Stomach (tissue), 4 donors: Measurements from ENCODE around the gene PPP1R9A.

Experiments
- CTCF ChIP-seq, 7 experiments: fragments of 450-650 bp in 4 of 7; fragments of 200-600 bp in 3 of 7; sonication (generic) in 3 of 7; IDR thresholded peaks; one replicate each; pipeline ENCODE4 v1.5.1; 2016 to 2019; ENCODE audit warnings: antibody characterized with exemption in 7 of 7, control low read depth in 2 of 7, mild to moderate bottlenecking in 1 of 7
- EP300 ChIP-seq: sonication (generic); formaldehyde crosslinking; IDR thresholded peaks from one replicate; pipeline ENCODE4 v1.6.1; 2017; ENCODE audit warnings: antibody characterized with exemption
- POLR2A ChIP-seq, 4 donors: fragments of 450-650 bp; IDR thresholded peaks; one replicate each; pipeline ENCODE4 v1.6.1; 2016; ENCODE audit warnings: antibody characterized with exemption in 4 of 4, control low read depth in 2 of 4, mild to moderate bottlenecking in 1 of 4, moderate library complexity in 1 of 4
- POLR2AphosphoS5 ChIP-seq, 3 donors: sonication (generic); formaldehyde crosslinking; IDR thresholded peaks; one replicate each; pipeline ENCODE4 v1.6.1; 2016; ENCODE audit warnings: antibody characterized with exemption in 3 of 3

DNA sequence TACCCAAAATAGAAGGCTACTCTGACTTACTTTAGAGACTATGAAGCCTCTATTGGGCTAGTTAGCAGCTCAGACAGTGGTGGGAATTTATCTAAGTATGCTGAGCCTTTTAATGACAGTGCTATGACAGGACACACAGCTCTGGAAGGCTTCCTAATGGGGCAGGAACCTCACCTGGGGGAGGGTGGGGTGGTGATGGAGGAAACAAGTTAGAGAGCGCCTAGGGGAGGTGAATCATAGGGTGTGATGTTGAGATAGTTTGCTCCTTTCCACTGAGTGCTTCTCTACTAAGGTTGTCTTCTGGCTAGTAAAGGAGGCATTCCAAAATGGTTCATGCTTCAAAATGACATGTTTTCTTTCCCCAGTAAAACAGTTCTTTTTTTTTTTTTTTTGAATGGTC, 42.1 kb downstream of the PPP1R9A start:
- no peak for TF ChIP-seq CTCF (IDR thresholded peaks at IDR 0.05)
- no peak for TF ChIP-seq EP300
- TF ChIP-seq POLR2AphosphoS5 (IDR thresholded peaks at IDR 0.05): no peak
- TF ChIP-seq POLR2A (IDR thresholded peaks at IDR 0.05): no peak
